SK-N-SH (cell line): ENCODE results near the gene TMEM161A. TPM values are rescaled to one million over a fixed set of nuclear protein-coding genes. Genes with fewer than 3 reads are reported as not detected.

Experiments
- CTCF ChIA-PET: fragments of 300-600, 350-600 bp; formaldehyde crosslinking; extraction: SDS; loops from one replicate; lab custom pipeline; 2021; lab: Yijun Ruan, JAX
- POLR2A ChIA-PET: fragments of 350-600 bp; sonication (Branson Sonifier 250); formaldehyde crosslinking; extraction: SDS; loops from one replicate; lab custom pipeline; 2020; ENCODE audit warnings: antibody characterized with exemption, inconsistent platforms; lab: Yijun Ruan, JAX
- DNase-seq: peaks from one replicate; pipeline ENCODE4 v3.0.0; 2012
- H2AFZ ChIP-seq: fragments of 200-600 bp; sonication (generic); 2 replicates; pipeline ENCODE4 v1.8.1; 2016; ENCODE audit warnings: antibody characterized with exemption, mild to moderate bottlenecking, low read depth
- H3F3A ChIP-seq: fragments of 200-600 bp; sonication (generic); replicated peaks from 2 replicates; pipeline ENCODE3; 2016; ENCODE audit warnings: antibody characterized with exemption, mild to moderate bottlenecking; ENCODE audit not compliant: insufficient read depth
- H3K27ac ChIP-seq, 2 experiments: fragments of 200-500 bp in 1 of 2; fragments of 200-600 bp in 1 of 2; sonication (Bioruptor generic) in 1 of 2; sonication (generic), shearing (Covaris generic) in 1 of 2; 2 replicates each; pipeline versions ENCODE4 v1.5.1 to v1.6.1; 2014 to 2016; ENCODE audit warnings: low read depth in 2 of 2, inconsistent platforms in 1 of 2, low read length in 1 of 2, mild to moderate bottlenecking in 1 of 2, mixed read lengths in 1 of 2
- H3K27me3 ChIP-seq: fragments of 200-600 bp; sonication (generic), shearing (Covaris generic); 2 replicates; pipeline ENCODE4 v1.6.1; 2016; ENCODE audit warnings: mixed run types; ENCODE audit not compliant: insufficient read depth
- H3K36me3 ChIP-seq, 2 experiments: fragments of 200-500 bp in 1 of 2; fragments of 200-600 bp in 1 of 2; sonication (Bioruptor generic) in 1 of 2; sonication (generic) in 1 of 2; replicated peaks in 1 of 2; 2 replicates each; pipeline versions ENCODE3 to v1.5.1; 2014 to 2016; ENCODE audit warnings: low read length in 1 of 2, mild to moderate bottlenecking in 1 of 2; ENCODE audit not compliant: insufficient read depth in 2 of 2, control insufficient read depth in 1 of 2
- H3K4me1 ChIP-seq, 2 experiments: fragments of 200-500 bp in 1 of 2; fragments of 200-600 bp in 1 of 2; sonication (Bioruptor generic) in 1 of 2; sonication (generic), shearing (Covaris generic) in 1 of 2; 2 replicates each; pipeline versions ENCODE4 v1.5.1 to v1.6.1; 2014 to 2016; ENCODE audit warnings: low read depth in 1 of 2, low read length in 1 of 2, mixed run types in 1 of 2; ENCODE audit not compliant: insufficient read depth in 2 of 2, control insufficient read depth in 1 of 2
- H3K4me2 ChIP-seq: fragments of 200-600 bp; sonication (generic), shearing (Covaris generic); 2 replicates; pipeline ENCODE4 v1.6.1; 2017; ENCODE audit warnings: mixed run types
- H3K4me3 ChIP-seq, 2 experiments: fragments of 200-500 bp in 1 of 2; fragments of 200-600 bp in 1 of 2; sonication (Bioruptor generic) in 1 of 2; sonication (generic), shearing (Covaris generic) in 1 of 2; 2 replicates each; pipeline versions ENCODE4 v1.5.1 to v1.8.1; 2014 to 2016; ENCODE audit warnings: low read depth in 2 of 2, inconsistent platforms in 1 of 2, low read length in 1 of 2, mild to moderate bottlenecking in 1 of 2, mixed read lengths in 1 of 2, moderate library complexity in 1 of 2
- H3K79me2 ChIP-seq: fragments of 200-600 bp; sonication (generic); 2 replicates; pipeline ENCODE4 v1.8.1; 2017; ENCODE audit warnings: mild to moderate bottlenecking; ENCODE audit not compliant: insufficient read depth
- H3K9ac ChIP-seq: fragments of 200-600 bp; sonication (generic); 2 replicates; pipeline ENCODE4 v1.6.1; 2017; ENCODE audit warnings: mixed run types
- H3K9me2 ChIP-seq: fragments of 200-600 bp; sonication (generic); 2 replicates; pipeline ENCODE4 v1.6.1; 2017; ENCODE audit warnings: mixed run types
- H3K9me3 ChIP-seq: fragments of 200-600 bp; sonication (generic); 2 replicates; pipeline ENCODE4 v1.6.1; 2017; ENCODE audit warnings: mixed run types, mild to moderate bottlenecking, moderate library complexity
- H4K20me1 ChIP-seq: fragments of 200-600 bp; sonication (generic); 2 replicates; pipeline ENCODE4 v1.6.1; 2017; ENCODE audit warnings: mild to moderate bottlenecking, mixed run types; ENCODE audit not compliant: insufficient read depth
- CHD2 ChIP-seq: fragments of 150-350 bp; IDR thresholded peaks from 2 replicates; pipeline ENCODE4 v1.6.1; 2018; ENCODE audit warnings: low read length; ENCODE audit not compliant: partially characterized antibody
- FOSL2 ChIP-seq: IDR thresholded peaks from 2 replicates; pipeline ENCODE4 v1.4.0; 2012; ENCODE audit warnings: low read depth, mild to moderate bottlenecking, moderate library complexity, borderline replicate concordance
- FOXJ3 ChIP-seq: sonication (generic); formaldehyde crosslinking; IDR thresholded peaks from 2 replicates; pipeline ENCODE4 v1.5.1; 2020; ENCODE audit warnings: mild to moderate bottlenecking, missing genetic modification reagents
- FOXM1 ChIP-seq: IDR thresholded peaks from 2 replicates; pipeline ENCODE4 v1.4.0; 2012; ENCODE audit warnings: low read depth, mild to moderate bottlenecking
- GATA2 ChIP-seq: sonication (generic); formaldehyde crosslinking; IDR thresholded peaks from 2 replicates; pipeline ENCODE4 v1.5.0; 2020; ENCODE audit warnings: mild to moderate bottlenecking, missing genetic modification reagents
- IRF3 ChIP-seq: fragments of 150-350 bp; IDR thresholded peaks from 2 replicates; pipeline ENCODE4 v1.6.1; 2016; ENCODE audit warnings: mild to moderate bottlenecking, low read depth, low read length
- JUND ChIP-seq: IDR thresholded peaks from 2 replicates; pipeline ENCODE4 v1.4.0; 2012
- MAX ChIP-seq: IDR thresholded peaks from 2 replicates; pipeline ENCODE4 v1.4.0; 2012; ENCODE audit warnings: low read depth
- MXI1 ChIP-seq: IDR thresholded peaks from 2 replicates; pipeline ENCODE4 v1.6.1; 2012; ENCODE audit warnings: mild to moderate bottlenecking, low read depth, low read length, improper control_type of control experiment
- NRF1 ChIP-seq: IDR thresholded peaks from 2 replicates; pipeline ENCODE4 v1.6.1; 2012; ENCODE audit warnings: low read depth, mild to moderate bottlenecking, low read length
- PBX3 ChIP-seq: IDR thresholded peaks from 2 replicates; pipeline ENCODE4; 2012
- POLR2AphosphoS5 ChIP-seq: IDR thresholded peaks from 2 replicates; pipeline ENCODE4 v1.6.1; 2012; ENCODE audit warnings: low read depth, low read length
- RAD21 ChIP-seq: IDR thresholded peaks from 2 replicates; pipeline ENCODE4 v1.6.1; 2012; ENCODE audit warnings: mild to moderate bottlenecking, low read length
- RCOR1 ChIP-seq: fragments of 150-350 bp; IDR thresholded peaks from 2 replicates; pipeline ENCODE4 v1.6.1; 2017; ENCODE audit warnings: antibody characterized with exemption, low read length
- REST ChIP-seq: IDR thresholded peaks from 2 replicates; pipeline ENCODE4 v1.6.1; 2012; ENCODE audit warnings: mild to moderate bottlenecking, low read depth, low read length, moderate library complexity
- SIN3A ChIP-seq: IDR thresholded peaks from 2 replicates; pipeline ENCODE4 v1.6.1; 2012; ENCODE audit warnings: low read depth, mild to moderate bottlenecking, low read length, moderate library complexity, borderline replicate concordance
- SMC3 ChIP-seq: IDR thresholded peaks from 2 replicates; pipeline ENCODE4 v1.6.1; 2012; ENCODE audit warnings: low read depth, low read length, improper control_type of control experiment
- TCF12 ChIP-seq: IDR thresholded peaks from 2 replicates; pipeline ENCODE4 v1.4.0; 2012
- TEAD4 ChIP-seq: IDR thresholded peaks from 2 replicates; pipeline ENCODE4 v1.4.0; 2012; ENCODE audit warnings: mild to moderate bottlenecking, borderline replicate concordance; ENCODE audit not compliant: insufficient read depth
- WGBS: methylation state at CpG from one replicate; pipeline ENCODE4 v1.1.6; 2017; ENCODE audit warnings: low lambda C conversion rate; 5-methylcytosine and 5-hydroxymethylcytosine counted together
- polyA plus RNA-seq, 3 experiments: library from polyadenylated mRNA; depleted of rRNA; stranded (reverse); fragments of >200 nt; gene quantifications; 2 replicates each; pipeline ENCODE4 v1.2.3, GENCODE V29; 2012

Gene TMEM161A
- polyA plus RNA-seq, 1 of the 3 experiments (the other 2 are of a cell fraction) = 39.3 TPM

GRCh38 chr19:19170053-19170872 is 32.0 kb upstream of the TMEM161A start, which contains the start of gene MEF2B:
Gene MEF2B (minus strand): TSS chr19:19170263. CDS start chr19:19150735, 19,528 bp downstream.
- H3K4me3 ChIP-seq = peak within 1 kb of the TSS in 1 of 2 experiments; percentile 21; a peak in 1 of 4 replicates
- H4K20me1 ChIP-seq = no peaks in the 10 kb centered on the region
- no peak for TF ChIP-seq SMC3
- no peak for TF ChIP-seq NRF1
- no peak for TF ChIP-seq POLR2AphosphoS5
- no peak for TF ChIP-seq RAD21
- TF ChIP-seq IRF3 = no peak
- no peak for TF ChIP-seq PBX3
- TF ChIP-seq TCF12 = no peak
- TF ChIP-seq FOSL2 = no peak
- TF ChIP-seq JUND = no peak
- TF ChIP-seq FOXM1 = no peak
- no peak for TF ChIP-seq SIN3A
- TF ChIP-seq TEAD4 = no peak
- TF ChIP-seq CHD2 = no peak
- TF ChIP-seq MXI1 = no peak
- no peak for TF ChIP-seq FOXJ3 (CRISPR knock-in tag)
- no peak for TF ChIP-seq MAX
- TF ChIP-seq GATA2 (CRISPR knock-in tag) = no peak
- no peak for TF ChIP-seq RCOR1
- TF ChIP-seq REST = no peak
- TF ChIP-seq, all 33 proteins: peak for 0
- ChIA-PET CTCF (interaction anchor here (1.1 to 10.6 kb wide), 4 partner anchors 22 to 172 kb away, joined by 3 to 99 read pairs (median 6); no protein-coding TSS in a partner anchor), POLR2A (no interaction called here)
- Histone ChIP-seq H3K36me3 (no peaks in the 10 kb centered on the region), H3K4me2 (peak within 1 kb of the TSS; percentile 52; the same call in 1 of the 2 replicates), H3K27me3 (no peaks in the 10 kb centered on the region), H2AFZ (no peak within 1 kb of the TSS), H3K27ac (no peak within 1 kb of the TSS), H3K9me3 (no peaks in the 10 kb centered on the region), H3K9ac (no peak within 1 kb of the TSS), H3F3A (no peaks in the 10 kb centered on the region), H3K4me1 (peaks cover 0 to 2% of the 10 kb centered on the region in 2 experiments; a peak in 2 of 4 replicates), H3K9me2 (no peaks in the 10 kb centered on the region), H3K79me2 (no peaks in the 10 kb centered on the region)
- WGBS = 26% methylated on average over 22 of the region's 56 CpGs
- peak; percentile 96 for DNase-seq
